Kasumi-1 (cell line): ENCODE measurements around the gene ADCY10.
A peak's percentile ranks its signal among the peaks of the same experiment; 100 is the strongest.

ENCODE experiments used
- DNase-seq, 2 experiments: peaks; one replicate each; lab custom pipeline; 2025; lab: John Stamatoyannopoulos, UW

Gene ADCY10

DNA sequence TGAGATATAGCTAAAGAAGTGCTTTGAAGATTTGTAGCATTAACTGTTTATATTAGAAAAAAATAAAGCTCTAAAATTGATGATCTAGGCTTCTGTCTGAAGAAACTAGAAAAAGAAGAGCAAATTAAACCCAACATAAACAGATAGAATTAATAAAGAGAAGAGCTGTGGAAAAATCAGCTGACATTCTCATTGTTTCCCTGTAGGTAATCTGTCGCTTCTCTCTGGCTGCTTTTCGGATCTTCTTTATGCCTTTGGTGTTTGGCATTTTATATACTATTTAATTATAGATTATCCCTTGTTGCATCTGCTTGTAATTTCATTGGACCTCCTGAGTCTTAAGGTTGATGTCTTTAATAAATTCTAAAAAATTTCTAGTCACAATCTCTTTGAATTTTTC lies 132.4 kb downstream of the ADCY10 start:
- DNase-seq, result no peak

DNA sequence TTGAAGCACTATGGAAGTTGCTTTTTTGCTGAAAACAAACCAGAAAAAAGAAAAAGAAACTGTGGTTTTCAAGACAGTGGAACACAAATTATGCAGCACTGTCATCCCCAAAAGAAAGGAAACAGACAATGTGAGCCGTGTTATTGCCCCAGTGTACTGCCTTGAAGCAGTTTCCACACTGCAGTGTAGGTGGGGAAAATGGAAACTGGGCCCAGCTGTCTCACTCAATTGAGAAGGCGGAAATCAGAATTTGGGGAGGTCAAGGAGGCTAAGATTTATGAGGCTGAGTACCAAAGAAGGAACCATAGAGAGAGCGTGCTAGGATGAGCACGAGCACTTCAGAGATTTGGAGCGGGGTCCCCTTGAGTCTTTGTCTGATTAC lies 136.7 kb downstream of the ADCY10 start:
- no peak for DNase-seq

DNA sequence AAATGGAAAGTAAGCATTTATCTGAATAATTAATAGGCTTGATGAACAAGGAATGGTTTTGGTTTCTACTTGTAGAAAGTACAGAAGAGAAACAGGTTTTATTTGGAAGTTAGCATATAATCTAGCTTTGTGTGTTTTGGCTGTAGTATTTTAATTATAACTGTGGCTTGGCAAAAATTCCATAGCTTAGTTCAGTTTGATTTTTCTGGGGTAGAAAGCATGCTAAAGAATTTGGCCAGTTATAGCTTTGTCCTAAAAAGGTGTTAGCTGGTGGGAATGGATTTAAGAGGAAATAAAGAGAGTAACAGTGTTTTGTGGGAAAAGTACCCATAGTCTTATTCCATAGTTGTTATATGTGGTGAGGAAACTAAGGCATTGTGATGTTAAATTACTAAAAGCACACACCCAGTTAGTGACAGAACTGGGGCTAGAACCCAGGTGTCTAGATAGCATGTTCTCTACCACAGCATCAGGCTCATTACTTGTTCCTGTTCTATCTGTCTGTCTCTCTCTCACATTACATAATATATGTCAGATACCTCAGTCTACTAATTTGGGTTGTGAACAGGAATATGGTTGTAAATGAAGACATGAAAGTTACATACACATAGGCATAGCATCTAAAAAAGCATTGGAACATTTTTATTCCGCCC lies 137.2 kb downstream of the ADCY10 start:
- DNase-seq, result no peak

DNA sequence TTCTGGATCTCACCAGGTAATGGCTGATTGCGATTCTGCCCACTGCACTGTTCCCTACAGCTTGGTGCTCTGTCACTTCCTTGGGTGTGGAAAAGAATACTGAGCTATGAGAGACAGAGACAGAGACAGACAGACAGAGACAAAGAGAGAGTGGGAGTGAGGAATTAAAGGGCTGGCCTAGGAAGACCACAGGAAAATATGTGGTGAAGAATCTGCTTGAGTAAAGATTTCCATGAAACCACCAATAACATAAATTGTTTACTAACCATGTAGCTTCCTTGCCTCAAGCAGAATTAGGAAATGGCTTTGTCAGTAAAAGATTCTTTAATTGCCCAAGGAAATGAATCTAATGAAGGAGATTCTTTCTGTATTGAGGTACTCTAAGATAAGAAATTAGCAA lies 137.8 kb downstream of the ADCY10 start:
- no peak for DNase-seq

DNA sequence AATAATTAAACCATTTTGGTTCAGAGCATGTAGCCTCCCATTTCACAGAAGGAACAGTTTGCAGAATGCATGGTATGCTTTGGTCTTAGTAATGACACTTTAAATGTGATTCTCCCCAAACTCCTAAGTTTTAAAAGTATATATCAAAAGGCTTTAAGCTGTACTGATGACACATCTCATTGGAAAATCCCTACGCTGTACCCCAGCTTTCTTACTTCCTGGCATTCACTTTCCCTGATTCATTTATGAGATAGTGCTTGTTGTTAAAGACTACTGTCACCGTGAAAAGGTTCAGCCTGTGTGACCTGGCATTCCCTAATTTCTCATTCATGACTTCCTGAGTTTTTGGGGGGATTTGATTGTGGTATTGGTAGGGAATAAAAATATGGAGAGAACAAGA lies 138.8 kb downstream of the ADCY10 start:
- DNase-seq, result no peak

DNA sequence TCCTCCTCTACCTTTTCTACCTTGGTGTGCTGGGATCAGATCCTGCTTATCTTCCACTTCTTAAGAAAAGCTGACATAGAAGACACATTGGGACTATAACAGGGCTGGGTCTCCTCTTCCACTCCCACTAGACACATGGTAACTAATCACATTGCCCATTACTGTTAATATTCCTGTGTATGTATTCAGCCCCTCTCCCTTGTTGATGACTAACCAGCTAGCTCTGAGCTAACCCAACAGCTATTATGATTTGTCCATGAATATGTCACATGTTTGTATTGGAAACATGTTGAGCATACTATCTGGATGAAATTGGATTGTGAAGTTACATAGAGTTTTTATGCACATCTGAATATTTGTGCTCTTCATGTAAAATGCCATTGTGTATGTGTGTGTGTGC lies 139.2 kb downstream of the ADCY10 start:
- DNase-seq, result no peak

DNA sequence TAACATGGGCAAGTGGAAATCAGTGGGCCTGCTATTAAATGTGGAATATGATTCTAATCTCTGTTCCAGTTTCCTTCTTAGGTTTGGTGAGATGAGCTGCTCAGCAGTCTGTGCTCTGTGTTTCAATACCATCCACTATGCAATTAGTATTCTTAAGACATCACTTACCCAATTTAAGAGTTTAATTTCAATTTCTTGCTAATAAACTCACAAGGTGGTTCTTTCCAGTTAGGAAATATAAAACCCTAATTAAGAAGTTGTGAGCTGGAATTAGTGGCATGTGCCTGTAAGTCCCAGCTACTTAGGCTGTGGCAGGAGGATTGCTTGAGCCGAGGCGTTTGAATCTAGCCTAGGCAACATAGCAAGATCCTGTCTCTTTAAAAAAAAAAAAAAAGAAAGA lies 140.4 kb downstream of the ADCY10 start:
- no peak for DNase-seq

DNA sequence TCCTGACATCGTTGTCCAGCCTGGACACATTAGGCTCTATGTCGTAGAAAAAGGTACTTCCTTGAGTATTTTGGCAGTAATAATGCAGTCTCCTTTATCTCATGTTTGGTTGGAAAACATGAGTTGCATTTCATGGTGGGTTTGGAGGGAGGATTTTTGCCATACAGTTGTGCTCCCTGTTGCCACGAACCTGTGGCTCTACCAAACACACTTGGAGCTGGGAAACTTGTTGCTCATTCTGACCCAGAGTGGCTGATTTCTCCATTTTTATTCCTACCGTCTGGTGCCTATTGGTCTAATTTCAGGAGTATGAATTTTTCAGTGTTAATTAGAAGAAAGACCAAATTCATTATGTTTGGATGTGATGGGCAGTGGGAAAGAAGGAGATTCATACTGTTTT lies 141.5 kb downstream of the ADCY10 start:
- DNase-seq, result no peak

DNA sequence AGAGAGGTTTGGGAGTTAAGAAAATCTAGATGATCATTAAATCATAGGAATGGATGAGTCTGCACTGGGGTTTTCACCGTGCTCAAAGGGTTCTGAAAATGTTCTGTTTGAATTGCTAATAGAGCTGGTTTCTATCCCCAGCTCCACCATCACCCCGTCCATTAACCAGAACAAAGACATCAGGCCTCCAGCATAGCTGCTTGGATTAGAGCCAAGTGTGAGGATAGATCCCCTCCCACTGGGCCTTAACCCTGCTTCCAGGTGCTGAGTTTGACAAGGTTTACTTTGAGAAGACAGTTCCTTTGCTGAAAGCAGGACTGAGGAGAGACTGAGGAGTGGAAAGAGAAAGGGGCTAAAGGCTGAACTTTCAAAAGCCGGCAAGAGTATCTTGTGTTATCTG lies 143.8 kb downstream of the ADCY10 start:
- no peak for DNase-seq

DNA sequence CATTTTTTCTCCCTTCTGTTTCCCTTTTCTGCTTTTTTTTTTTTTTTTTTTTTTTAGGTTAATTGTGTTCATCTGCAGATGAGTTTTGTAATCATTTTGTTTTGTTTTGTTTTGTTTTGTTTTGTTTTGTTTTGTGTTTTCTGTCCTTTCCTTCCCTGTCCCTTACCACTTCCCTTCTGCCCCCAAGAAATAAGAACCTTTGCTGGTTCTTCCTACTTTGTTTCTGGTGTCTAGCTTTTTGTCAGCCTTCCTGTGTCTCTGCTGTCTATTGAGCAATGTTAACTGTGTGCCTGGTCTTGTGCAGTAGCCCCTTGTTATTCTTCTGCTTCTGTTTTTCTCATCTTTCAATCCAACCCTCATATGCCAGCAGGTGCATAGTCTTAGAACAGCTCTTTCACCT lies 146.2 kb downstream of the ADCY10 start:
- DNase-seq, result peak in 1 of 2 experiments; percentile 7

DNA sequence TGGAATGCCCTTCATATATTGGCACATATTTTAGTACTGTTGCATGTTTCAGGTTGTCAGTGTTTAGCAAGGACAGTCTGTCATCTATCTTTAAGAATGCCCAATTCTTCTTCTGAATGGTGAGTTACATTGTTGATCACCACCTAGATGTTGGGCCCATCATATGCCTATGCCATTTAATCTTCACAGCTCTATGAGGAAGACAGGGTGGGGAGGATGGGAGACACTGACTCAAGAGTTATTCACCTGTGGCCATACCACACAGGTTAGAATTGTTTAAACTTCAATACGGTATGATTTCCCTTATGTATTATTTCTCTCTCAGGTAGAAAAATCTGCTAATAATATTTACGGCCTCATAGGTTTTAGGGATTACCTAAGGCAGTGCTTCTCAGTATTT lies 147.4 kb downstream of the ADCY10 start:
- DNase-seq, result no peak

DNA sequence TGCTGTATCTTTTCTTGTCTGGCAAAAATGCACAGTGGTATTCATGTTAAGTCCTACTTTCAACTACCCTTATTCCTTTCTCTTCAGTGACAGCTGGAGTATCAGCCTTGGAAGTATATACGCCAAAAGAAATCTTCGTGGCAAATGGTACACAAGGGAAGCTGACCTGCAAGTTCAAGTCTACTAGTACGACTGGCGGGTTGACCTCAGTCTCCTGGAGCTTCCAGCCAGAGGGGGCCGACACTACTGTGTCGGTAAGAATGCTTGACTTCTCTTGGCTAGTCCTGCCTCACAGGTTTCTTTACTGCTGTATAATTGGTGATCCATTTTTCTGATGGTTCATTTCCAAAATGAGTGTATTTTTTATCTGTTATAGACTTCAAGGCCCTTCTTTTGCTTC lies 148.4 kb downstream of the ADCY10 start:
- no peak for DNase-seq

DNA sequence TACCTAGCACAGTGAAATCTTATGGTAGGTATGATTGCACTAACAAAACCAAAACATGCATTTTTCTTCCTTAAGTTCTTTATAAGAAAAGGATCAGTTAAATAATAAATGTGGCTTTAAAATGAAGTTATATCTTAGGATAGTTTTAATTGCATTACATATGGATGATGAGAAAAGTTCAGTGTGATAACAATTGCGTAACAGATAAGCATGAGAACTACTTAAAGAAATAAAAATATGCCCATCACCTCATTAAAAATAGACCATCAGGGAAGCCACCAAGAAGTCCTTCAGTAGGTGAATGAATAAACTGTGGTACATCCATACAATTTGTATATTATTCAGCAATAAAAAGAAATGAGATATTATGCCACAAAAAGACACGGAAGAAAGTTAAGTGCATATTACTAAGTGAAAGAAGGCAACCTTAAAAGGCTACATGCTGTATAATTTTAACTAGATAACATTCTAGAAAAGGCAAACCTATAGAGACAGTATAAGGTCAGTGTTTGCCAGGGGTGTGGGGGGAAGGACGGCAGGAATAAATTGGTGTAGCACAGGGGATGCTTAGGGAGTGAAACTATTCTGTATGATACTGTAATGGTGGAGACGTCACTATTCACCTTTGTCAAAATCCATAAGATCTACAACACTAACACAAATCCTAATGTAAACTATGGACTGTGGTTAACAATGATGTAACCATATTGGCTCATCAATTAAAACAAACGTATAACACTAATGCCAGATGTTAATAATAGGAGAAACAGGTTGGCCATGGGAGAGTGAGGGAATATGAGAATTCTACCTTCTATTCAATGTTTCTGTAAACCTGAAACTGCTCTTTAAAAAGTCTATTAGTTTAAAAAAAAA lies 149.2 kb downstream of the ADCY10 start:
- no peak for DNase-seq

DNA sequence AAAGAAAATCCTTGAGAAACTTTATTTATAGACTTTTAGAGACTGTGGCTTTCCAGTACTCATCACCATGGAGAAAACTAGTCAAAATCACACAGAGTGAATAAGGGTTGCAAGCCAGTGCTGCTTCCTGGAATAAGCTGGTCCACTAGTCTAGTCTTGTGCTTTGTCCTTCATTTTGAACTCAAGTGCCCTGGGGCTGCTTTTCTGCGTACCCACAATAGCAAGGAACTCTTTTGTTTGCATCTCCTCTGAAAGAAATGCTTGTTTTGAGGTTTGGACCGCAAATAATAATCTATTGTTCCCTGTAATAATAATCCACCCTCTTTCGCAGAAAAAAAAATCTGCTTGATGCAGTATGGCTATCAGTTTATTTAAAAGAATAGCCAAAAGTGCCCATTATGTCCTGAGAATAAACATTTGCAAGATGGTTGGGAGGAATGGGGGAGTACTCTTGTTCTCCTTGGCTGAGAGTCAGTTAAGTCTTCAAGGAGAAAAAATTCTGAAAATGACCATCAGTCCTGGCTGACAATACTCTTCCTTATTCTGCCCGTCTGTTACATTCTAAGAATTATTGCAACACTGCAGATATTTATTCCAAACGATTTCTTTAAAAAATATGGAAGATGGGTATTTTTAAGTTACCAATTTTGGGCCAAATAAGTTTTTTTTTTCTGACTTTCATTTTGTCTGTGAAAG lies 150.3 kb downstream of the ADCY10 start:
- no peak for DNase-seq

DNA sequence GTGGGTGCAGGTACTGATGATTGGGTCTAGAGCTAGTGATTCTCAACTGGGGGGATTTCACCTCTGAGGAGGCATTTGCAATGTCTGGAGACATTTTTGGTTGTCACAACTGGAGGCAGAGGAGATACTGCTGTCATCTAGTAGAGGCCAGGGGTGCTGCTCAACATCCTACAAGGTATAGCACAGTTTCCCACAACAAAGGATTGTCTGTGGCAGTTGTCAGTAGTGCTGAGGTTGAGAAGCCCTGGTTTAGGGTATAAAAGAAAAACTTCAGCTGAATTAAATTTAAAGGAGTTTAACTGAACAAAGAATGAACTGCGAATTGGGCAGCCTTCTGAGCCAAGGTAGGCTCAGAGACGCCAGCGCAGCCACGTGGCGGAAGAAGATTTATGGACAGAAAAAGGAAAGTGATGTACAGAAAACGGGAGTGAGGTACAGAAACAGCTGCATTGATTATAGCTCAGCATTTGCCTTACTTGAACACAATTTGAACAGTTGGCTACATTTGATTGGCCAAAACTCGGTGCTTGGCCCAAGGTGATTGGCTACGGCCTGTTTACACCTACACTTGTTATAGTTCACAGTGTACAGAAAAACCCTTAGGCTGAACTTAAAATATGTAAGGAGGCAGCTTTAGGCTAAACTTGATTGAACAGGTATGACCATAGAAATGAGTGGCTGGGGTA lies 151.7 kb downstream of the ADCY10 start:
- no peak for DNase-seq

DNA sequence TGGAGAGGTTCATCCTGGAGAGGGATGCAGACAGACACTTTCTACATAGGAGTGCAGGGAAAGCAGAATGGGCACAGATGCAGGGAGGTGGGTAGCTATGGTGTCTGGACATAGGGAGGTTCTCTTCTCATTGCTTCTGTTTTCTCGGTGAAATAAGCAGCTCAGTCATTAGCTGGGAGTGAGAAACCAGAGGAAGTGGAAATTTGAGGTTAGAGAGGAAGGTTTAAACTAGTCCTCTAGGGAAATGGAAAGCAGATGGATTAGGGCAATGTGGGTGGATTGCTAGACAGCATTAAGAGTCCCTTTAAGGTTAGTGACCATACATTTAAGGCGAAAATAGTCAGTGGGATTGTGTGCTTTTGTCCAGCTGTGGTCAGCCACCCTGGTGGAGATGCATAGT lies 152.5 kb downstream of the ADCY10 start:
- DNase-seq, result peak; percentile 15 to 30
